PC-9 (cell line): ENCODE data around the gene CDC37L1. TPM values are rescaled to one million over a fixed set of nuclear protein-coding genes. Genes with fewer than 3 reads are reported as not detected.

Experiments
- BruUV-seq: library from RNA; stranded (reverse); fragments of 400-500 nt; replicated peaks from 2 replicates; lab custom pipeline; 2021; lab: Mats Ljungman, UMichigan
- CTCF ChIA-PET: fragments of 300-600 bp; sonication (Branson Sonifier 250); formaldehyde crosslinking; loops from one replicate; lab custom pipeline; 2022; ENCODE audit warnings: antibody characterized with exemption; lab: Charles Lee
- POLR2A ChIA-PET: fragments of 300-600 bp; sonication (Branson Sonifier 250); formaldehyde crosslinking; loops from one replicate; lab custom pipeline; 2022; ENCODE audit warnings: antibody characterized with exemption; ENCODE audit not compliant: unreplicated experiment; lab: Charles Lee
- DNase-seq, 2 experiments: peaks; one replicate each; pipeline versions ENCODE4 v3.0.0 to v3.0.0-alpha.2; 2015 to 2022; ENCODE audit warnings: mixed read lengths in 1 of 2
- H2AFZ ChIP-seq: fragments of 200-600 bp; sonication (generic); 2 replicates; pipeline ENCODE4 v1.8.1; 2017; ENCODE audit warnings: antibody characterized with exemption
- H3F3A ChIP-seq: fragments of 200-600 bp; sonication (generic); 2 replicates; pipeline ENCODE4 v1.8.1; 2017; ENCODE audit warnings: antibody characterized with exemption, mild to moderate bottlenecking, low read depth; ENCODE audit not compliant: insufficient read depth
- H3K27ac ChIP-seq: fragments of 200-600 bp; sonication (generic); 2 replicates; pipeline ENCODE4 v1.6.1; 2016; ENCODE audit warnings: mixed run types
- H3K27me3 ChIP-seq: fragments of 200-600 bp; sonication (generic); 2 replicates; pipeline ENCODE4 v1.6.1; 2016; ENCODE audit warnings: low read depth, mixed run types; ENCODE audit not compliant: insufficient read depth
- H3K36me3 ChIP-seq: fragments of 200-600 bp; sonication (generic); 2 replicates; pipeline ENCODE4 v1.6.1; 2016; ENCODE audit warnings: low read depth, mixed run types
- H3K4me1 ChIP-seq: fragments of 200-600 bp; sonication (generic); replicated peaks from 2 replicates; pipeline ENCODE4 v1.6.1; 2016; ENCODE audit warnings: mixed run types; ENCODE audit not compliant: insufficient read depth
- H3K4me2 ChIP-seq: fragments of 200-600 bp; sonication (generic); 2 replicates; pipeline ENCODE4 v1.6.1; 2017; ENCODE audit warnings: mixed run types
- H3K4me3 ChIP-seq: fragments of 200-600 bp; sonication (generic); 2 replicates; pipeline ENCODE4 v1.6.1; 2016; ENCODE audit warnings: mixed run types
- H3K79me2 ChIP-seq: fragments of 200-600 bp; sonication (generic); 2 replicates; pipeline ENCODE4 v1.6.1; 2017; ENCODE audit warnings: low read depth, mixed run types
- H3K9me2 ChIP-seq: fragments of 200-600 bp; sonication (generic); 2 replicates; pipeline ENCODE4 v1.8.1; 2017; ENCODE audit warnings: mild to moderate bottlenecking; ENCODE audit not compliant: insufficient read depth
- H3K9me3 ChIP-seq: fragments of 200-600 bp; sonication (generic); 2 replicates; pipeline ENCODE4 v1.8.1; 2016; ENCODE audit warnings: low read depth; ENCODE audit not compliant: insufficient read depth
- H4K20me1 ChIP-seq: fragments of 200-600 bp; sonication (generic); 2 replicates; pipeline ENCODE4 v1.8.1; 2017; ENCODE audit not compliant: insufficient read depth
- EZH2 ChIP-seq: fragments of 200-600 bp; sonication (generic); IDR thresholded peaks from 2 replicates; pipeline ENCODE4 v1.8.0; 2017; ENCODE audit warnings: antibody characterized with exemption, low read depth
- intact Hi-C: fragments of 100-400 bp; cut with micrococcal nuclease; formaldehyde crosslinking; loops from one replicate; pipeline ENCODE4 v1.10.0; 2022; ENCODE audit not compliant: unreplicated experiment
- total RNA-seq: library from RNA; stranded (reverse); gene quantifications from 2 replicates; pipeline ENCODE4 v1.2.3, GENCODE V29; 2021
- TF ChIP-seq, protein P1 (sequence below): fragments of 200-600 bp; sonication (generic); conservative IDR thresholded peaks from 2 replicates; pipeline ENCODE4 v1.6.1; 2017; ENCODE audit warnings: mixed run types, antibody characterized with exemption, mild to moderate bottlenecking, moderate library complexity

Gene CDC37L1
- total RNA-seq, 1 experiment from 2014 or later, result 6.7 TPM

DNA sequence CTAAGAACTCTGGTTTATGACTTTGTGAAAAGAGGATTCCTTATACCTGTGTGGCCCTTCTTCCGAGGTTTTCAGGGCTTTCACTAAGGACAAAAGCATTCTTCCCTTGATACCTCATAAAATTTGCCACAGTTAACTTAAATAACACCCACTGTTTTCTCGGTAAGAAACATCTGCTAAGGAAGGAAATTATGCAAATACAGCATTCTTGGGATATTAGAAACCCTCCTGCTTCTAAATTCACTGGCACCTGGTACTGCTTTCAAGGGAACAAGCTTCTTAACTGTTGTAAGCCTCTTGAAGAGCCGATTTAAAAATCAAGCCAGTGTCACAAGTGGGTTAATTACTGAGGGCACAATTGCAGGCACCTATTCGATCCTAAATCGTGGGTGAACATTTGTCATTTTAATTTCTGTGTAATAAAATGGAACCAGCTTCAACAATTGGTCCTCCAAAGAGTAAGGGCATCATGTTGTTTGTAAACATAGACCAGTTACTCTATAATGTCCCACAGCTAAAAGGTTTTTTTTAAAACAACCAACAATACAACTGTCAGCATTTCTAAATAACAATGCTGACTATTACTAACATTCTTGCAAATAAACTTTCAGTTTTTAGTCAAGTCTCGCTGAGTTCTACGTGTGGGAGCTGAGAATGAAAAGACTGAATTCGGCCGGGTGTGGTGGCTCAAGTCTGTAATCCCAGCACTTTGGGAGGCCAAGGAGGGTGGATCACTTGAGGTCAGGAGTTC is 35.1 kb downstream of the CDC37L1 start:
- DNase-seq, result no peak
- H3K4me1 ChIP-seq, result no peaks in the 10 kb centered on the region
- H3K9me3 ChIP-seq, result no peaks in the 10 kb centered on the region; the same call in 1 of the 2 replicates
- no TSS peak for BruUV-seq
- H3K4me3 ChIP-seq, result no peak overlapping the region
- no peak overlapping the region for H3K27ac ChIP-seq
- POLR2A ChIA-PET, result no interaction called here
- CTCF ChIA-PET, result no interaction called here
- H3K36me3 ChIP-seq, result peaks cover 10% of the 10 kb centered on the region; the same call in 1 of the 2 replicates
- no peak overlapping the region for H3K4me2 ChIP-seq
- intact Hi-C loops, result no loop called here
- peaks cover 11% of the 10 kb centered on the region; the same call in 1 of the 2 replicates for H3F3A ChIP-seq
- TF ChIP-seq, protein P1, sequence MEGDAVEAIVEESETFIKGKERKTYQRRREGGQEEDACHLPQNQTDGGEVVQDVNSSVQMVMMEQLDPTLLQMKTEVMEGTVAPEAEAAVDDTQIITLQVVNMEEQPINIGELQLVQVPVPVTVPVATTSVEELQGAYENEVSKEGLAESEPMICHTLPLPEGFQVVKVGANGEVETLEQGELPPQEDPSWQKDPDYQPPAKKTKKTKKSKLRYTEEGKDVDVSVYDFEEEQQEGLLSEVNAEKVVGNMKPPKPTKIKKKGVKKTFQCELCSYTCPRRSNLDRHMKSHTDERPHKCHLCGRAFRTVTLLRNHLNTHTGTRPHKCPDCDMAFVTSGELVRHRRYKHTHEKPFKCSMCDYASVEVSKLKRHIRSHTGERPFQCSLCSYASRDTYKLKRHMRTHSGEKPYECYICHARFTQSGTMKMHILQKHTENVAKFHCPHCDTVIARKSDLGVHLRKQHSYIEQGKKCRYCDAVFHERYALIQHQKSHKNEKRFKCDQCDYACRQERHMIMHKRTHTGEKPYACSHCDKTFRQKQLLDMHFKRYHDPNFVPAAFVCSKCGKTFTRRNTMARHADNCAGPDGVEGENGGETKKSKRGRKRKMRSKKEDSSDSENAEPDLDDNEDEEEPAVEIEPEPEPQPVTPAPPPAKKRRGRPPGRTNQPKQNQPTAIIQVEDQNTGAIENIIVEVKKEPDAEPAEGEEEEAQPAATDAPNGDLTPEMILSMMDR, result no peak
- TF ChIP-seq EZH2, result no peak
- no peaks in the 10 kb centered on the region for H3K27me3 ChIP-seq
- H3K9me2 ChIP-seq, result no peaks in the 10 kb centered on the region
- H4K20me1 ChIP-seq, result no peaks in the 10 kb centered on the region
- no peaks in the 10 kb centered on the region for H3K79me2 ChIP-seq
- H2AFZ ChIP-seq, result no peak overlapping the region

DNA sequence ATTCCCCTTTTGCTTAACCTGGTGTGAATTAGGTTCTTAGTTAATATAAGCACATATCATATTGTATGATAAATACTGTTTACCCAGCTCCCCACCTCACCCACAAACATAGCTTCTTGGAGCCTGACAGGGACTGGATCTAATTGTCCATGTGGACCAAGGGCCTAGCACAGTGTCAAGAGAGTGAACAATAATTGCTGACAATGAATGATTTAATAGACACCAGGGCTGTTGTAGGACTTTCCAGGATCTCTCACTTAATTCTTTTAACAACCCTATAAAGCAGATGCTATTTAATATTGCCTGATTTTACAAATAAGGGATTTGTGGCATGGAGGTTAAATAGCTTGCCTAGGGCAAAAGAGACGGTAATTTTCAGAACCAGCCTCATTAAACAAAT is 36.8 kb downstream of the CDC37L1 start:
- H3K27me3 ChIP-seq, result no peaks in the 10 kb centered on the region
- no peak for DNase-seq
- intact Hi-C loops, result no loop called here
- H3K9me3 ChIP-seq, result no peaks in the 10 kb centered on the region; the same call in 1 of the 2 replicates
- TF ChIP-seq, protein P1, result no peak
- TF ChIP-seq EZH2, result no peak
- no peaks in the 10 kb centered on the region for H4K20me1 ChIP-seq
- no peak overlapping the region for H3K4me2 ChIP-seq
- no peak overlapping the region for H3K4me3 ChIP-seq
- H2AFZ ChIP-seq, result no peak overlapping the region
- H3K36me3 ChIP-seq, result peaks cover 10% of the 10 kb centered on the region; the same call in 1 of the 2 replicates
- no peaks in the 10 kb centered on the region for H3K79me2 ChIP-seq
- H3K27ac ChIP-seq, result no peak overlapping the region
- ChIA-PET POLR2A (no interaction called here), CTCF (no interaction called here)
- BruUV-seq, result no TSS peak
- H3K9me2 ChIP-seq, result no peaks in the 10 kb centered on the region
- H3K4me1 ChIP-seq, result no peaks in the 10 kb centered on the region
- peaks cover 7% of the 10 kb centered on the region; the same call in 1 of the 2 replicates for H3F3A ChIP-seq

DNA sequence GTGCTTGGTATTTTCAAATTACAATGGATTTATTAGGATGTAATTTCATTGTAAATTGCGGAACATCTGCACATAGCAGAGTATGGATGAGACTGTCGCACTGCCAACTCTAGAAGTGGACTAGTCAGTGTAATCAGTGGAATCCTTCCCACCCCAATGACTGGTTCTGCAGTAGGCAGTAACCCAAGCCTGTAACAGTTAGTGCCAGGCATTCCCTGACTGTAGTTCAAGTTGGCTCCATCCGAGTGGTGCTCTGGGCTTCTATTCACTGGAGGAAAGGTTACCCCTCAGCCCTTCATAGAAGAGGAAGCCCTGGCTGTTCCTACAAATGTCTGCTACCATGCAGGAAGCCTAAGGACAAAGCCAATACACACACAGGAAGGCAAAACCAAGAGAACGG is 38.4 kb downstream of the CDC37L1 start:
- Histone ChIP-seq H3K79me2 (no peaks in the 10 kb centered on the region), H4K20me1 (no peaks in the 10 kb centered on the region), H3K27ac (no peak overlapping the region), H2AFZ (no peak overlapping the region), H3K9me2 (no peaks in the 10 kb centered on the region), H3K9me3 (no peaks in the 10 kb centered on the region; the same call in 1 of the 2 replicates), H3K27me3 (no peaks in the 10 kb centered on the region), H3K4me1 (no peaks in the 10 kb centered on the region), H3K4me3 (no peak overlapping the region), H3F3A (peaks cover 7% of the 10 kb centered on the region; the same call in 1 of the 2 replicates), H3K36me3 (peaks cover 10% of the 10 kb centered on the region; the same call in 1 of the 2 replicates), H3K4me2 (no peak overlapping the region)
- intact Hi-C loops, result no loop called here
- BruUV-seq, result no TSS peak
- no peak for DNase-seq
- no peak for TF ChIP-seq EZH2
- TF ChIP-seq, protein P1, result no peak
- ChIA-PET POLR2A (no interaction called here), CTCF (no interaction called here)
